HCEC 1CT (cell line): ENCODE data around the gene C8G.

ENCODE experiments used
- DNase-seq: peaks from one replicate; pipeline ENCODE4 v3.0.0-alpha.2; 2017

The C8G gene

GRCh38 chr9:136955943-136956335, 10.9 kb downstream of the C8G start:
- DNase-seq, result no peak

- DNase-seq, result no peak
Observed at GRCh38 chr9:136956604-136957003, 11.6 kb downstream of the C8G start.

GRCh38 chr9:136957461-136957860, 12.4 kb downstream of the C8G start:
- DNase-seq, result no peak

GRCh38 chr9:136957901-136958300, 12.9 kb downstream of the C8G start:
- DNase-seq, result no peak

GRCh38 chr9:136958473-136958872, 13.4 kb downstream of the C8G start:
- DNase-seq, result no peak

GRCh38 chr9:136958898-136959850, 14.1 kb downstream of the C8G start:
- DNase-seq, result no peak

GRCh38 chr9:136960212-136960937, 15.3 kb downstream of the C8G start:
- no peak for DNase-seq

GRCh38 chr9:136960938-136961275, 15.9 kb downstream of the C8G start:
- no peak for DNase-seq

GRCh38 chr9:136961279-136962065, 16.4 kb downstream of the C8G start:
- no peak for DNase-seq

GRCh38 chr9:136962163-136962562, 17.1 kb downstream of the C8G start:
- DNase-seq, result no peak

GRCh38 chr9:136962701-136963248, 17.7 kb downstream of the C8G start:
- no peak for DNase-seq

GRCh38 chr9:136963341-136963740, 18.3 kb downstream of the C8G start:
- no peak for DNase-seq

- no peak for DNase-seq
Observed at GRCh38 chr9:136963751-136964150, 18.7 kb downstream of the C8G start.

GRCh38 chr9:136964171-136964689, 19.2 kb downstream of the C8G start:
- DNase-seq, result no peak

- DNase-seq, result no peak
Observed at GRCh38 chr9:136964833-136965422, 19.9 kb downstream of the C8G start.

GRCh38 chr9:136965771-136966484, 20.9 kb downstream of the C8G start:
- no peak for DNase-seq

GRCh38 chr9:136968333-136969127, 23.5 kb downstream of the C8G start:
- no peak for DNase-seq

GRCh38 chr9:136969150-136969549, 24.1 kb downstream of the C8G start:
- DNase-seq, result no peak

- no peak for DNase-seq
Observed at GRCh38 chr9:136969774-136970173, 24.7 kb downstream of the C8G start.

- DNase-seq, result no peak
Observed at GRCh38 chr9:136970361-136970760, 25.3 kb downstream of the C8G start.

- DNase-seq, result no peak
Observed at GRCh38 chr9:136971746-136972145, 26.7 kb downstream of the C8G start.
